Metanephros (tissue), 2 donors: ENCODE measurements around the gene ADCK2. TPM values are rescaled to one million over a fixed set of nuclear protein-coding genes. Genes with fewer than 3 reads are reported as not detected.

Source experiments
- small RNA-seq: library from RNA; depleted of rRNA; stranded (forward); fragments of <200 nt; gene quantifications from one replicate; pipeline ENCODE3, GENCODE V24; 2014; ENCODE audit warnings: low replicate concordance
- total RNA-seq: library from RNA; depleted of rRNA; stranded (reverse); fragments of >200 nt; gene quantifications from one replicate; pipeline ENCODE4 v1.2.3, GENCODE V29; 2014

ADCK2 gene, protein sequence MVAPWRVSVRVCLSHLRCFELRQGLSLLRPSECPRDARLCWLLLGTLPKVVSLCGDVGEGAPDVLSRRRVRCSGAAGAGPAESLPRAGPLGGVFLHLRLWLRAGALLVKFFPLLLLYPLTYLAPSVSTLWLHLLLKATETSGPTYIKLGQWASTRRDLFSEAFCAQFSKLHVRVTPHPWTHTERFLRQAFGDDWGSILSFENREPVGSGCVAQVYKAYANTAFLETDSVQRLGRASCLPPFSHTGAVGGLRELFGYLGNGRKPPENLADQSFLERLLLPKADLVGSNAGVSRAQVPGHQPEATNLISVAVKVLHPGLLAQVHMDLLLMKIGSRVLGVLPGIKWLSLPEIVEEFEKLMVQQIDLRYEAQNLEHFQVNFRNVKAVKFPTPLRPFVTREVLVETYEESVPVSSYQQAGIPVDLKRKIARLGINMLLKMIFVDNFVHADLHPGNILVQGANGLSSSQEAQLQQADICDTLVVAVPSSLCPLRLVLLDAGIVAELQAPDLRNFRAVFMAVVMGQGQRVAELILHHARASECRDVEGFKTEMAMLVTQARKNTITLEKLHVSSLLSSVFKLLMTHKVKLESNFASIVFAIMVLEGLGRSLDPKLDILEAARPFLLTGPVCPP
- total RNA-seq, result 18.2 TPM

GRCh38 chr7:140672382-140673062 lies at the start of gene ADCK2:
Gene ADCK2, plus strand, starts transcription at chr7:140672945. Its CDS starts 386 bp downstream, at chr7:140673331.

DNA sequence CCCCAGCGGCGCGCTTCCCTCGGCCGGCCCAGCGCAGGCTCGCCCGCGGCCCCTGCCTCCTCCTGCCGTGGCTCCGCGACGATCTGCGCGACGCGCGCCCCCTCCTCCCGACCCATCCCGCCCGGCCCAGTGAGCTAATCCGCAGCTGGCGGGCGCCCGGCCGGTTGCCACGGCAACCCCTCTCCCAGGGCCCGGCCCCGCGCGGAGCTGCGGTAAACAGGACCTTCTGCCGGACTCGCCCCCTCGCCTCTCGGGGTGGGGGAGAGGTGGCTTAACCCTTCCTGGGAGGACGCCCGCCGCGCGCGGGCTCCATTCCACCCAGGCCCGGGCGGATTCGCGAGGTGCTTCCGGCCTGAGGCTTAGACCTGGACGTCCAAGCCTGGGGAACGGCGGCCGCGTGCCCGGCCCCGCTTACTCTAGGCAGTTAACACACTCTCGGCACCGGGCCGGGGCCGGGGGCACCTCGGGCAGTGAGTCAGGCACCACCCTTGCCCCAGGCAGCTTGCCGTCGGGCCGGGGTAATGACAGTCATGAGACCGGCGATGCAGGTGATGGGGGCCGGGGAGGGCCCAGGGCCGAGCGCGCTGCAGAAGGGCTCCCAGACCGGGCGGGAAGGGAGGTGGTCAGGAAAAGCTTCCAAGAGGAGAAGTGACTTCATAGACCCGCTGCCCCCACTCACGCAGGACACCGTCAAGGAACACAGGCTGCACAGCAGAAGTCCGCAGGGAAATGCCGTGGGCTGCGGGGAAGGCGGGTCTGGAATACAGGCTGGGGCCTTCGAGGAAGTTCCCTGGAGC lies 31.8 kb upstream of the ADCK2 start, which contains the start of gene DENND2A:
DENND2A (minus strand) TSS at position 87 of the 797 bp plus-strand sequence. CDS start 38,416 bp downstream, outside the sequence.

DNA sequence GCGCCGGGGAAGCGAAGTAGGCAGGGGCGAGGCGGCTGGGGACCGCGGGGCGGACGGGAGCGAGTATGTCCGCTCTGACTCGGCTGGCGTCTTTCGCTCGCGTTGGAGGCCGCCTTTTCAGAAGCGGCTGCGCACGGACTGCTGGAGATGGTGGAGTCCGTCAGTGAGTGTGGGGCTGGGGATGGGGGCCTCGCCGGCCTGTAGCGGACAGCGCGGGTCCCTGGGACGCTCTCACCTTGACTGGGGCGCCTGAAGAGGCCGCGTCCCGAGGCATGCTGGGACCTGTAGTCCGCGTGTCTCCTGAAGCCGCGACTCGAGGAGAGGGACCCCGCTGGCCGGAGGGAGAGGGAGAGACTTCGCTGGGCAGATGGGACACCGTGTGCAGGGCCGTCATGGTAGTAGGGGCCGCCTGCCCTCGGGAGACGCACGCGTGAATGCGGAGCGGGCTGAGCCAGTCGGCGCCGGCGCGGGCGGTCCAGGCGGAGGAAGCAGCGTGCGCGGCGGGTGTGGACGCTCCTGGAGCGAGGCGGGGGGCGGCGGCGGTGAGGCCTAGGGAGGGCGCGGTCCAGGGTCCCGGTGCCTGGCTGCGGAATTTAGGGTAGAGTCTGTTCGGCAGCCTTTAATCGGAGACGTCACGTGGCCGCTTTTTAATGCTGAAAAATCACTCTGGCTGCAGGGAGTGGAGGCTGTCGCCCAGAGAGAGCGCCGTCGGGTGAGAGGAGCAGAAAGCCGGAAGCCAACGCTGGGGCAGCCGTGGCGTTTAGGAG lies 24.1 kb downstream of the ADCK2 start, which contains the start of gene NDUFB2:
NDUFB2 (plus strand) TSS at position 29 of the 767 bp plus-strand sequence; CDS start at position 66, 37 bp downstream.

Small RNAs within 50 kb of the gene (small RNA-seq; reads per million reads assigned to genes)
- not detected for gene RN7SL771P

Other genes with a start within 250 kb of the ADCK2 start
- 100.0 TPM for gene MKRN1, start 193.4 kb upstream of the ADCK2 start, total RNA-seq
- gene DENND2A, start 32.1 kb upstream of the ADCK2 start, total RNA-seq, result 32.6 TPM
- gene NDUFB2, start 23.8 kb downstream of the ADCK2 start, total RNA-seq, result 152 TPM